ENCODE data around the gene PEX14. TPM values are rescaled to one million over a fixed set of nuclear protein-coding genes. Genes with fewer than 3 reads are reported as not detected.

PEX14 gene
- total and polyA plus RNA-seq, 4 donors = 9.5 to 26.9 (median 19.7) TPM

DNA sequence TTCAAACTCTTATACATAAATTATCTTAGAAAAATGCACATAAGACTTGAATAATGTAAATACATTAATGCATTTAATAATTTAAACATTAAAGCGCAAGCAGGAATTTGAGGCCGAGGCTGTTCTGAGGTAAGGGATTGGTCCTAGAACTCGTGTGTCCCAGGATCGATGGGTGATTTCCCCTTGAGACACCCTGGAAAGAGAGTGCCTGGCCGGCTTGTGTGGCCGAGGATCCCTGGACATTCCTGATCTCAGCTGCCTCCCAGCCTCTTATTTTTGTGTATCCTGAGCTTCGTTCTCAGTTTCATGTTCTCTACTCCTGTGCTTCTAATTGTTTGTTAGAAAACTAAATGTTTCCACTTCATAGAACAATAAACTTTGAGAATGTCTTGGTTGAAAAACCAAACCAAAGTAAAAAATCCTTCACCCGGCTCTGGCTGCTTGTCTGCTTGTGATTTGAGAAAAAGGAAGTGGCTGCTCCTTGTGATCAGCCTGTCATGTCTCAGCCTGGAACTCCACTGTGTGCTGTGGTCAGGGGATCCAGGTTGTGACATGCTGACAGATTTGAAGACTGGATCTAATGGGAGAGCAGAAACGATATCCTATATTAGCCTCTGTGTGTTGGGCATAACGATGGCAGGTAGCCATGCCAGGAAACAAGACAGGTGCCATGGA is 40.7 kb downstream of the PEX14 start:
- Histone ChIP-seq H3K27ac (ENCODE audit: low read depth, low read length) (no peak overlapping the region), H3K9me3 (ENCODE audit: control insufficient read depth, insufficient read depth, low read length) (no peaks in the 10 kb centered on the region), H3K36me3 (ENCODE audit: control insufficient read depth, insufficient read depth, low read length) (no peaks in the 10 kb centered on the region), H3K4me3 (ENCODE audit: low read depth, low read length) (no peak overlapping the region), H3K27me3 (ENCODE audit: control insufficient read depth, insufficient read depth, low read length) (no peaks in the 10 kb centered on the region), H3K4me1 (ENCODE audit: control insufficient read depth, insufficient read depth, low read length) (peaks cover 8% of the 10 kb centered on the region)
- peak in 1 of 6 donors; percentile 1 for DNase-seq (ENCODE audit: low read depth in 4 of 6, low spot score in 6 of 6)
- WGBS (ENCODE audit: insufficient coverage) = 62% methylated on average over 3 of the region's 10 CpGs

DNA sequence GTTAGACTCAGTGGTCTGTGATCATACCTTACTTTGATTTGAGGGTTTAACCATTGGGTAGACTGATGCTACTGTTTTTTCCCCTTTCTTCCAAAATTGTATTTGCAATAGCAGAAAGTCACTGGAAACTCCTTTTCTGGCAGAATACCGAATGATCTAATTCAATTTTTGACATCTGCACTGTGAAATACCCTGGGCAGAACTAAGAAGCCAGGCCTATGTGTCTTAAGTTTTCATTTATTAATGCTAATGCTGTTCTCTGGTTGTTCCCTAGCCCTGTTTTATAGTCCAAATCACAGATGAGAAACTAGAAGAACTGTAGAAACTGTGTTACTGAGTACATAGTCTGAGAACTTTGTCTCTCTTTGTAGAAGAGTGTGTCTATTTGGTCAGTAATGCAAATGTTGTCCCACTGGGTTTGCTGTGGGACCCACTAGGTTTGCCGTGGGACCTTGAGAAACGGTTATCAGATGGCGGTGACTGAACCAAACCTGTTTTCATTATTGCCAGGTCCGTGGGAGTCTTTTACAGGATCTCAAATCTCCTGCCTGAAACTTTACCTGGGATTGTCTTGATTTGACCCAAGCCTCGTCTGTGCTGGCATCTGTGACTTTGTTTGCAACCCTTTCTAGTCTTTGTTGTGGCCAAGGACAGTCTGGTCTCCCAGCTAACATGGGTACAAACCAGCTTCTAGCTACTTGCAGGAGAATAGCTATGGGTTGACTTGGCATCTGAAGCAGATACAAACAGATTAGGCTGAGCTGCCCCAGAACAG is 41.4 kb downstream of the PEX14 start:
- 81% methylated on average over 5 of the region's 6 CpGs for WGBS (ENCODE audit: insufficient coverage)
- H3K9me3 ChIP-seq (ENCODE audit: control insufficient read depth, insufficient read depth, low read length) = no peaks in the 10 kb centered on the region
- H3K4me1 ChIP-seq (ENCODE audit: control insufficient read depth, insufficient read depth, low read length) = peaks cover 8% of the 10 kb centered on the region
- H3K27ac ChIP-seq (ENCODE audit: low read depth, low read length) = no peak overlapping the region
- no peaks in the 10 kb centered on the region for H3K27me3 ChIP-seq (ENCODE audit: control insufficient read depth, insufficient read depth, low read length)
- DNase-seq (ENCODE audit: low read depth in 4 of 6, low spot score in 6 of 6) = no peak
- no peak overlapping the region for H3K4me3 ChIP-seq (ENCODE audit: low read depth, low read length)
- no peaks in the 10 kb centered on the region for H3K36me3 ChIP-seq (ENCODE audit: control insufficient read depth, insufficient read depth, low read length)

DNA sequence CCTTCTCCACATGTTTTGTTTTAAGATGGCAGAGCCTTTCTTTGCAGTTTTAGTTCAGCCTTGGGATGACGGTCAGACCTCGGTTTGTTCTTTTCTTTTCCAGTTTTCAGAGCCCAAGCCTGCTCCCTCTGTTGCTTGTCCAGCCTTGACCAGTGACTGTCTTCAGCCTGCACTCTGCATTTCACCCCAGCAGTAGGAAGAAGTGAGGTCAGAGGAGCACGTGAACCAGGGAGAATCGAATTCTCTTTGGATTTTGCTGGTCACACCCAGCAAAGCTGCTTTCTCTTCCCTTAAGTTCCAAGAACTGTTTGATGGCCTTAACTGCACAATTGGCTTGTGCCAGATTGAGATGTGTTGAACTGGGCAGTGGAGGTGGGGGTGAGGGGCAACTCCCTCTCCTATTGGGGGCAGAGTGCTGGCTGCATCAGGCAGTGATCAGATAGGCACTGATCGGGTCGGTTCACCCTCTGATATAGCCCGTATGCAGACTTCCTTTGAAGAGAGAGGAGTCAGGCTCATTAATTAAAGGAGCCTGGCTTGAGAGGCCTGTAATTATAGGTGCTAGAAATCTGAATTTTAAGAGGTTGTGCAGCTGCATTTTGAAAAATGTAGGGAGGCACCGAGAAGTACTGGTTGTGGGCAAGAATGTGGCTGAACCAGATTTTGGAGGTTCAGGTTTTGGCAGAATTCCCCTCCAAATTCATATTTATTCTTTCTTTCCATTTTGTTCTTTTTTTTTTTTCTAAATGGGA is 42.4 kb downstream of the PEX14 start:
- Histone ChIP-seq H3K4me3 (ENCODE audit: low read depth, low read length) (no peak overlapping the region), H3K9me3 (ENCODE audit: control insufficient read depth, insufficient read depth, low read length) (no peaks in the 10 kb centered on the region)

DNA sequence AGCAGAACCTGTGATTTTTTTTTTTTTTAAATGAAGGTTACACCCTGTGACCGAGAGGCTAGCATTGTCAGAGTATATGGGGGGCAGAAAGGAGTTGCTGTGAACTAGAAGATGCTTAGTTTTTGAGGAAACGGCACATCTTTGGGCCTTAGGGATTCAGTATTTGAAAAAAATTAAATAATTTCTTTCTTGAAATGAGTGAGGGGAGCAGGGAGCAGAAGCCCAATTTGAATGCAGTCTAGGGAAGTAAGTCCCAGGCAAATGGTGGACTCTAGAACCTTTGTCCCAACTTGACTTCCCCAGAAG is 42.9 kb downstream of the PEX14 start:
- DNase-seq (ENCODE audit: low read depth in 4 of 6, low spot score in 6 of 6) = no peak
- Histone ChIP-seq H3K27me3 (ENCODE audit: control insufficient read depth, insufficient read depth, low read length) (no peaks in the 10 kb centered on the region), H3K4me3 (ENCODE audit: low read depth, low read length) (no peak overlapping the region), H3K36me3 (ENCODE audit: control insufficient read depth, insufficient read depth, low read length) (no peaks in the 10 kb centered on the region), H3K27ac (ENCODE audit: low read depth, low read length) (no peak overlapping the region), H3K4me1 (ENCODE audit: control insufficient read depth, insufficient read depth, low read length) (peaks cover 8% of the 10 kb centered on the region), H3K9me3 (ENCODE audit: control insufficient read depth, insufficient read depth, low read length) (no peaks in the 10 kb centered on the region)
- WGBS (ENCODE audit: insufficient coverage) = 100% methylated on average over 2 of the region's 2 CpGs

More for the DNA sequence above, 42.4 kb downstream of the PEX14 start:
- Histone ChIP-seq H3K36me3 (ENCODE audit: control insufficient read depth, insufficient read depth, low read length) (no peaks in the 10 kb centered on the region), H3K27me3 (ENCODE audit: control insufficient read depth, insufficient read depth, low read length) (no peaks in the 10 kb centered on the region), H3K27ac (ENCODE audit: low read depth, low read length) (no peak overlapping the region), H3K4me1 (ENCODE audit: control insufficient read depth, insufficient read depth, low read length) (peaks cover 8% of the 10 kb centered on the region)
- 67% methylated on average over 6 of the region's 8 CpGs for WGBS (ENCODE audit: insufficient coverage)
- peak in 1 of 6 donors; percentile 1 for DNase-seq (ENCODE audit: low read depth in 4 of 6, low spot score in 6 of 6)

DNA sequence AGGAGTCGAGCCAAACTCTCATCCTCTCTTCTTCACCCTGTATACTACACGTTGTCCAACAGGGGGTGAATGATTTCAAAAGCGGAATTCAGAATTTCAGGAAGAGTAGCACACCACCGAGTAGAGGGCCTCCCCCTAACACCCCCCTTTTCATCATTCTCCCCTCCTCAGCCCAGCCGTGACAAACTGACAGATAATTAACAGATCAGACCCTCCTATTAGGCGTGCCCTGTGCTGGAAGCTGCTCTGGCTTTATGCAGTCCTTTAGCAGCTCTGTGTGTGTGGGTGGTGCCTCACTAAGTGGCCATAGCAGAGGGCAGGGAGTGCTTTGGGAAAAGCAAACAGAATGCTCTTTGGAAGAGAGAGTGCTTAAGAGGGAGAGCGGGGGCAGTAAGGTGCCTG is 44.3 kb downstream of the PEX14 start:
- WGBS (ENCODE audit: insufficient coverage) = 37% methylated on average over 2 of the region's 7 CpGs
- peak in 2 of 6 donors; percentile 17 to 37 for DNase-seq (ENCODE audit: low read depth in 4 of 6, low spot score in 6 of 6)
- Histone ChIP-seq H3K27me3 (ENCODE audit: control insufficient read depth, insufficient read depth, low read length) (no peaks in the 10 kb centered on the region), H3K36me3 (ENCODE audit: control insufficient read depth, insufficient read depth, low read length) (no peaks in the 10 kb centered on the region), H3K4me3 (ENCODE audit: low read depth, low read length) (no peak overlapping the region), H3K9me3 (ENCODE audit: control insufficient read depth, insufficient read depth, low read length) (no peaks in the 10 kb centered on the region), H3K27ac (ENCODE audit: low read depth, low read length) (no peak overlapping the region), H3K4me1 (ENCODE audit: control insufficient read depth, insufficient read depth, low read length) (peaks cover 8% of the 10 kb centered on the region)

DNA sequence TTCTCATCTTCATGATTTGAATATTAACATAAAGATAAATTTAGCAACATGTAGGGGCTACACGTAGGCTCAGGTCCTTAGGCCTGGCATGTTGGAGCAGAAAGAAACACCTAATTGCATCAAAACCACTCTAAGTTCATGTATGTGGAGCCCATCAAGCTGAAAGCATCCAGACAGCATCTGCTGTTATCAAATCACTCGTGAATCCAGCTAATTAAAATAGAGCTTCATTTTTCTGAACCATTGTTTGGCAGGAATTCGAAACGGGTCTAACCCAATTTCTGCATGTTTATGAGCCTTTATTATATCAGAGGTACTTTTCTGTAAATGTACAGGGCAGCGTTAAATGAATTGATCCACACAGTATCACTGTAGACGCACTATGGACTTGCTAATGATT is 45.7 kb downstream of the PEX14 start:
- Histone ChIP-seq H3K4me3 (ENCODE audit: low read depth, low read length) (no peak overlapping the region), H3K36me3 (ENCODE audit: control insufficient read depth, insufficient read depth, low read length) (no peaks in the 10 kb centered on the region), H3K9me3 (ENCODE audit: control insufficient read depth, insufficient read depth, low read length) (no peaks in the 10 kb centered on the region), H3K4me1 (ENCODE audit: control insufficient read depth, insufficient read depth, low read length) (peaks cover 4% of the 10 kb centered on the region), H3K27ac (ENCODE audit: low read depth, low read length) (no peak overlapping the region), H3K27me3 (ENCODE audit: control insufficient read depth, insufficient read depth, low read length) (no peaks in the 10 kb centered on the region)
- DNase-seq (ENCODE audit: low read depth in 4 of 6, low spot score in 6 of 6) = no peak
- 100% methylated on average over 2 of the region's 6 CpGs for WGBS (ENCODE audit: insufficient coverage)

DNA sequence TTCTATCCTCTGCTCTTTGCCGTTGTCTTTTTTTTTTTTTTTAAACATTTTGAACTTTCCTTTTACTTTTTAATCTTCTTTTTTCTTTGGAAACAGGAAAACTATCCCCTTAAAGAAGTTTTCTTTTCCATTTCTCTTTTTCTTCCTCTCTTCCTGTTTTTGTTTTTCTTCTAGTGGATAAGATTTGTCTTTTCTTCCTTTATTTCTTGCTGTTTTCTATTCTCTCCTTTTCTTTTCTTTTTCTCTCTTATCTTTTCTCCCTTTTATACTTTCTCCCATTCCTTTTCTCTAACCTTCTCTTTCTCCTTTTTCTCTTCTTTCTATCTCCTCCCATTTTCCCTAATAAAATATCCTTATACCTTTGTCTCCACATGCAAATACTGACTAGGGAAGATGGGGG is 46.2 kb downstream of the PEX14 start:
- WGBS (ENCODE audit: insufficient coverage) = no CpG with 5 or more reads among the region's 1 CpG
- no peak for DNase-seq (ENCODE audit: low read depth in 4 of 6, low spot score in 6 of 6)
- H3K9me3 ChIP-seq (ENCODE audit: control insufficient read depth, insufficient read depth, low read length) = no peaks in the 10 kb centered on the region

DNA sequence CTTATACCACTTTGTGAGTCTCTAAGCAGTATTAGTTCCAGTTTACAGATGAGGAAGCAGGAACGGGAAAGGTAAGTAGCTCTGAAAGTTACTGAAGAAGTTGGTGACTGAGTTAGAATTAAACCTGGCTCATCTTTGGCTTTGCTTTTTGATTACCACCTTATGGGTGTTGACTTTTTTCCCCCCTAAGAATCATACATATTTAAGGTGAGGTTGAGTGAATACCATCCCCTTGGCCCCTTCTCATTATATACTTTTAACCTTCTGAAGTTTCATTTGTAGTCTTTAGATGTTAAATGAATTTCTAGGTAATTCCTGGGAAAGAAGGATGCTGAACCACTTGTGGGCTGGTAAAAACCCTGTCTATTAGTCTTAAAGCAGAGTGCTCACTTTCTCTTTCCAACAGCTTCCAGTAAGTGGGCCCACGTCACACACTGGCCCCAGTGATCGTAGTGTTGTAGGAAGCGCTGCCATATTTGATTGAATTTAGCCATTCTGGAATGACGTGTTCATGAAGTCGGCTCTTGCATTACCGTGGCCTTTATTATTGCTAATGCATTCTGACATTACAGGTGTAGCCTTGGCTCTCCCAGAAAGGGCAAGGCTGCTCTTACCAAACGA is 46.9 kb downstream of the PEX14 start:
- WGBS (ENCODE audit: insufficient coverage) = 85% methylated on average over 4 of the region's 8 CpGs
- no peak for DNase-seq (ENCODE audit: low read depth in 4 of 6, low spot score in 6 of 6)
- no peaks in the 10 kb centered on the region for H3K27me3 ChIP-seq (ENCODE audit: control insufficient read depth, insufficient read depth, low read length)
- H3K9me3 ChIP-seq (ENCODE audit: control insufficient read depth, insufficient read depth, low read length) = no peaks in the 10 kb centered on the region
- H3K4me1 ChIP-seq (ENCODE audit: control insufficient read depth, insufficient read depth, low read length) = peaks cover 4% of the 10 kb centered on the region
- no peak overlapping the region for H3K27ac ChIP-seq (ENCODE audit: low read depth, low read length)
- H3K36me3 ChIP-seq (ENCODE audit: control insufficient read depth, insufficient read depth, low read length) = no peaks in the 10 kb centered on the region
- H3K4me3 ChIP-seq (ENCODE audit: low read depth, low read length) = no peak overlapping the region

More for the DNA sequence above, 46.2 kb downstream of the PEX14 start:
- Histone ChIP-seq H3K4me1 (ENCODE audit: control insufficient read depth, insufficient read depth, low read length) (peaks cover 4% of the 10 kb centered on the region), H3K4me3 (ENCODE audit: low read depth, low read length) (no peak overlapping the region), H3K36me3 (ENCODE audit: control insufficient read depth, insufficient read depth, low read length) (no peaks in the 10 kb centered on the region), H3K27ac (ENCODE audit: low read depth, low read length) (no peak overlapping the region), H3K27me3 (ENCODE audit: control insufficient read depth, insufficient read depth, low read length) (no peaks in the 10 kb centered on the region)

DNA sequence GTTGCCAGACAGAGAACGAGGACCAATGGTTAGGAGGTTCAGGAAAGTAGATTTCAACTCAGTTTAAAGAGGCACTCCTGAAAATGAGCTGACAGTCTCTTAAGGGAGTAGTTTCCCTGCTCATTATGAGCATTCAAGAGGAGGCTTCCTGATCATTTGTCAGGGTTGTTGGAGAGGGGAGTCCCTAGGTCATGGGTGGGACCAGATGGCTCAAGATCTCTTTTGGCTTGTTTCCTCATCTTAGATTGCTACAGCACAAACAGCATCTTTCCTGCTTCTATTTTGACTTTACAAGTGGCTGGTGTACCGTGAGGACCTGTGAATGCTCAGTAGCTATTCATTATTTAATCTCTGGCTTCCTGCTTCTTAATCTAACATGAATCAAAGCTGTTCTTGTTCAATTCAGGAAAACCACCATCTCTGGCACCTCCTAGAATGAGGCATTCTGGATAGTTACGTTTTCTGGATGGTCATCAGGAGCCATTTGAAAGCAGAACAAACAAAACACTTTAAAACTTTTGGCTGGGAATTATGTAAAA is 47.6 kb downstream of the PEX14 start:
- Histone ChIP-seq H3K27me3 (ENCODE audit: control insufficient read depth, insufficient read depth, low read length) (no peaks in the 10 kb centered on the region), H3K4me3 (ENCODE audit: low read depth, low read length) (no peak overlapping the region), H3K4me1 (ENCODE audit: control insufficient read depth, insufficient read depth, low read length) (peaks cover 4% of the 10 kb centered on the region), H3K36me3 (ENCODE audit: control insufficient read depth, insufficient read depth, low read length) (no peaks in the 10 kb centered on the region), H3K27ac (ENCODE audit: low read depth, low read length) (no peak overlapping the region), H3K9me3 (ENCODE audit: control insufficient read depth, insufficient read depth, low read length) (no peaks in the 10 kb centered on the region)
- peak in 1 of 6 donors; percentile 32 for DNase-seq (ENCODE audit: low read depth in 4 of 6, low spot score in 6 of 6)
- 60% methylated on average over 1 of the region's 3 CpGs for WGBS (ENCODE audit: insufficient coverage)
